Stimulated activated CD8-positive, alpha-beta memory T cell treated with anti-CD3 and anti-CD28 coated beads, Interleukin-7, amount 100 ng/mL, for 24 hours (primary cell): ENCODE results near the gene VCL.
"Not testable (repeated sequence)": the region's sequence is repeated elsewhere in the genome, so short reads cannot be mapped to it uniquely, and the experiment has no call there.

Experiments
- DNase-seq: peaks from one replicate; pipeline ENCODE4 v3.0.0-alpha.2; 2020; ENCODE audit warnings: low read depth

VCL gene

GRCh38 chr10:74040200-74041126 lies 42.5 kb downstream of the VCL start:
- DNase-seq: no peak

- DNase-seq: no peak
These were observed 46.5 kb downstream of the VCL start for GRCh38 chr10:74044419-74044818.

GRCh38 chr10:74047304-74047703 lies 49.4 kb downstream of the VCL start:
- no peak for DNase-seq

GRCh38 chr10:74047871-74048270 lies 50.0 kb downstream of the VCL start:
- DNase-seq: no peak

GRCh38 chr10:74048433-74048832 lies 50.5 kb downstream of the VCL start:
- no peak for DNase-seq

- no peak for DNase-seq
These were observed 52.0 kb downstream of the VCL start for GRCh38 chr10:74049955-74050354.

GRCh38 chr10:74050653-74051052 lies 52.7 kb downstream of the VCL start:
- DNase-seq: no peak

GRCh38 chr10:74051736-74052342 lies 53.9 kb downstream of the VCL start:
- DNase-seq: no peak

- DNase-seq: no peak
These were observed 55.1 kb downstream of the VCL start for GRCh38 chr10:74052994-74053393.

- DNase-seq: no peak
These were observed 57.6 kb downstream of the VCL start for GRCh38 chr10:74055383-74056049.

GRCh38 chr10:74056050-74056818 lies 58.3 kb downstream of the VCL start:
- no peak for DNase-seq

GRCh38 chr10:74058071-74058470 lies 60.2 kb downstream of the VCL start:
- no peak for DNase-seq

GRCh38 chr10:74058658-74059057 lies 60.7 kb downstream of the VCL start:
- no peak for DNase-seq

GRCh38 chr10:74061104-74061503 lies 63.2 kb downstream of the VCL start:
- DNase-seq: no peak

- DNase-seq: not testable (repeated sequence)
These were observed 64.1 kb downstream of the VCL start for GRCh38 chr10:74061978-74062377.

- DNase-seq: no peak
These were observed 65.3 kb downstream of the VCL start for GRCh38 chr10:74063256-74063655.

- DNase-seq: no peak
These were observed 69.7 kb downstream of the VCL start for GRCh38 chr10:74067373-74068352.

GRCh38 chr10:74071157-74071556 lies 73.2 kb downstream of the VCL start:
- DNase-seq: no peak

GRCh38 chr10:74072503-74072902 lies 74.6 kb downstream of the VCL start:
- DNase-seq: no peak

- no peak for DNase-seq
These were observed 78.0 kb downstream of the VCL start for GRCh38 chr10:74075906-74076305.

GRCh38 chr10:74076961-74077360 lies 79.0 kb downstream of the VCL start:
- DNase-seq: no peak
